DMS79 (cell line): ENCODE data around the gene ZDHHC12.

Experiments
- DNase-seq: peaks from one replicate; lab custom pipeline; 2025; lab: John Stamatoyannopoulos, UW

The ZDHHC12 gene

GRCh38 chr9:128723866-128724743 is at the start of gene ZDHHC12:
ZDHHC12 (minus strand) TSS chr9:128724127; CDS start chr9:128724093, 34 bp downstream.
- peak; percentile 98 for DNase-seq

- no peak for DNase-seq
Measured at GRCh38 chr9:128773049-128773448, 49.1 kb upstream of the ZDHHC12 start.

GRCh38 chr9:128771745-128772519 is 48.0 kb upstream of the ZDHHC12 start, which contains the start of gene ZER1:
ZER1 (minus strand) TSS chr9:128771927; CDS start chr9:128755565, 16,362 bp downstream.
- DNase-seq = peak; percentile 78

GRCh38 chr9:128771094-128771721 is 47.3 kb upstream of the ZDHHC12 start:
- DNase-seq = peak; percentile 15

GRCh38 chr9:128770286-128771030 is 46.5 kb upstream of the ZDHHC12 start:
- DNase-seq = no peak

- no peak for DNase-seq
Measured at GRCh38 chr9:128768606-128769005, 44.7 kb upstream of the ZDHHC12 start.

- no peak for DNase-seq
Measured at GRCh38 chr9:128765499-128765898, 41.6 kb upstream of the ZDHHC12 start.

GRCh38 chr9:128764361-128764760 is 40.4 kb upstream of the ZDHHC12 start:
- DNase-seq = no peak

GRCh38 chr9:128762671-128763449 is 38.9 kb upstream of the ZDHHC12 start:
- DNase-seq = no peak

- no peak for DNase-seq
Measured at GRCh38 chr9:128757602-128758001, 33.7 kb upstream of the ZDHHC12 start.

GRCh38 chr9:128753627-128754026 is 29.7 kb upstream of the ZDHHC12 start:
- DNase-seq = no peak

GRCh38 chr9:128750926-128751595 is 27.1 kb upstream of the ZDHHC12 start:
- no peak for DNase-seq

- no peak for DNase-seq
Measured at GRCh38 chr9:128747241-128747640, 23.3 kb upstream of the ZDHHC12 start.

- no peak for DNase-seq
Measured at GRCh38 chr9:128743421-128743820, 19.5 kb upstream of the ZDHHC12 start.

- DNase-seq = no peak
Measured at GRCh38 chr9:128742401-128742800, 18.5 kb upstream of the ZDHHC12 start.

- DNase-seq = no peak
Measured at GRCh38 chr9:128735373-128735772, 11.4 kb upstream of the ZDHHC12 start.

- peak; percentile 14 for DNase-seq
Measured at GRCh38 chr9:128733256-128733655, 9.3 kb upstream of the ZDHHC12 start.

- no peak for DNase-seq
Measured at GRCh38 chr9:128732576-128732975, 8.6 kb upstream of the ZDHHC12 start.

- no peak for DNase-seq
Measured at GRCh38 chr9:128731691-128732090, 7.8 kb upstream of the ZDHHC12 start.

GRCh38 chr9:128731093-128731492 is 7.2 kb upstream of the ZDHHC12 start:
- no peak for DNase-seq
